ENCODE results near the gene ST3GAL5.

Gene ST3GAL5

DNA sequence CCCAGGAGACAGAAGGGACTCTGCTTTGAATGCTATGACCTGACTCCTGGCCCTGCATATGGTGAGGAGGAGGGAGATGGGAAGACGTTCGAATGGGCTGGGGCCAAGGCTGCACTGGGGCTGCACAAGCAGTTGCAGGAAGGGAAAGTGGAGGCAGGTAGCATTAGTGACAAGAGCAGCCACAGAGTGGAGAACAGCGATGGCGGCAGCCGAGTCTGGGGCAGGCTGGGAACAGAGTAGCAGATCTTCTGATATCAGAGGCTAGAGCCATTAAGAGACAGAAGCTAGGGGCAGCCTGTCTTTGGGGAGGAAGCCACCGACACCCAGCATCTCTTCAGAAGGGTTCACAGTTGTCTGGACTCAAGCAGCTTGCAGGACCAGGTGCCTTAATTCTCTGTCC, 50.1 kb downstream of the ST3GAL5 start:
- H2BK12ac ChIP-seq (ENCODE audit: low read length) = no peak overlapping the region
- no peak overlapping the region for H2AK5ac ChIP-seq (ENCODE audit: low read depth, low read length)
- no peak overlapping the region for H2BK15ac ChIP-seq (ENCODE audit: low read length)
- H3K23ac ChIP-seq (ENCODE audit: low read depth, low read length, poor library complexity) = no peak overlapping the region
- no peak overlapping the region for H2BK5ac ChIP-seq (ENCODE audit: low read length)
- peak overlapping the region in 1 of 2 donors; percentile 38 for H3K4me3 ChIP-seq (ENCODE audit: low read length in 2 of 2)
- H3K14ac ChIP-seq (ENCODE audit: low read length) = no peak overlapping the region
- H3K9ac ChIP-seq (ENCODE audit: low read depth, low read length, poor library complexity) = peak overlapping the region; percentile 50
- no peak overlapping the region for H3K4ac ChIP-seq (ENCODE audit: low read length)
- H2AFZ ChIP-seq (ENCODE audit: low read length) = no peak overlapping the region
- no peaks in the 10 kb centered on the region for H3K27me3 ChIP-seq (ENCODE audit: control insufficient read depth in 3 of 3, insufficient read depth in 3 of 3, low read depth in 1 of 3, low read length in 3 of 3)
- no peak overlapping the region for H4K91ac ChIP-seq (ENCODE audit: low read depth, low read length, poor library complexity)
- no peak overlapping the region for H3K4me2 ChIP-seq (ENCODE audit: insufficient read depth, low read length, poor library complexity, severe bottlenecking)
- H3K27ac ChIP-seq (replicated peaks; ENCODE audit: low read length) = no peak overlapping the region
- no peaks in the 10 kb centered on the region for H3K79me1 ChIP-seq (ENCODE audit: low read depth, low read length)
- peak overlapping the region; percentile 19 for H3K18ac ChIP-seq (ENCODE audit: low read length)
- peaks cover 2 to 3% of the 10 kb centered on the region in 2 donors for H3K9me3 ChIP-seq (replicated peaks in 1 of 2; ENCODE audit: control insufficient read depth in 2 of 2, insufficient read depth in 1 of 2, low read depth in 1 of 2, low read length in 2 of 2)
- no peaks in the 10 kb centered on the region for H3K36me3 ChIP-seq (replicated peaks in 1 of 2; ENCODE audit: control insufficient read depth in 2 of 2, insufficient read depth in 2 of 2, low read length in 2 of 2)
- no CpG with 5 or more reads among the region's 6 CpGs for WGBS, 2 donors (ENCODE audit: extremely low coverage in 2 of 2, insufficient read length in 2 of 2, insufficient replicate concordance in 1 of 2)
- H4K8ac ChIP-seq (ENCODE audit: low read depth, low read length) = no peak overlapping the region
- H2BK120ac ChIP-seq (ENCODE audit: low read depth, low read length) = no peak overlapping the region
- no peak for DNase-seq (ENCODE audit: low spot score)
- H3K4me1 ChIP-seq (ENCODE audit: control insufficient read depth in 2 of 2, insufficient read depth in 1 of 2, low read depth in 1 of 2, low read length in 2 of 2) = no peaks in the 10 kb centered on the region

DNA sequence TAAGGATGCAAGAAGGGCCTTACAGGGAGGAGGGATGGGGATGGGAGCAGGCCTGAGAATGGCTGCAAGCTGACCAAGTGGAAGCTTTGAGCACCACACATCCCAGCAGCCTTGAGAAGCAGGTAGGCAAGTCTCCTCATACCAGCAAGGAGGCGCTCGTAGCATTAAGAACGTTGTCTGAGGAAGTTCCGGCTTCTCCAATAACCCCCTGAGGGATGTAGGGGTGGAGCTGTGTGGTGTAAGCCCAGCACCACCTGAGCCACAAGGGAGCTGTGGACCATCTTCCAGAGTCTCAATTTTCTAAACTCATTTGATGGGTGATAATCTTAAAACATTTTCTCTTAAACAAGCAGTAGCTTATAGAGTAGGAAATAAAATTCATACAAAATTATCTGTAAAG, 50.6 kb downstream of the ST3GAL5 start:
- Histone ChIP-seq H3K27ac (replicated peaks; ENCODE audit: low read length) (no peak overlapping the region), H3K23ac (ENCODE audit: low read depth, low read length, poor library complexity) (no peak overlapping the region), H3K9ac (ENCODE audit: low read depth, low read length, poor library complexity) (no peak overlapping the region), H2AK5ac (ENCODE audit: low read depth, low read length) (no peak overlapping the region), H3K36me3 (replicated peaks in 1 of 2; ENCODE audit: control insufficient read depth in 2 of 2, insufficient read depth in 2 of 2, low read length in 2 of 2) (no peaks in the 10 kb centered on the region), H3K27me3 (ENCODE audit: control insufficient read depth in 3 of 3, insufficient read depth in 3 of 3, low read depth in 1 of 3, low read length in 3 of 3) (no peaks in the 10 kb centered on the region), H3K4ac (ENCODE audit: low read length) (no peak overlapping the region), H2BK5ac (ENCODE audit: low read length) (no peak overlapping the region), H2BK15ac (ENCODE audit: low read length) (no peak overlapping the region), H3K14ac (ENCODE audit: low read length) (no peak overlapping the region), H2BK12ac (ENCODE audit: low read length) (no peak overlapping the region), H3K4me2 (ENCODE audit: insufficient read depth, low read length, poor library complexity, severe bottlenecking) (no peak overlapping the region), H4K91ac (ENCODE audit: low read depth, low read length, poor library complexity) (no peak overlapping the region), H4K8ac (ENCODE audit: low read depth, low read length) (no peak overlapping the region), H2AFZ (ENCODE audit: low read length) (no peak overlapping the region), H3K79me1 (ENCODE audit: low read depth, low read length) (no peaks in the 10 kb centered on the region), H3K9me3 (replicated peaks in 1 of 2; ENCODE audit: control insufficient read depth in 2 of 2, insufficient read depth in 1 of 2, low read depth in 1 of 2, low read length in 2 of 2) (peaks cover 0 to 2% of the 10 kb centered on the region in 2 donors), H3K4me1 (ENCODE audit: control insufficient read depth in 2 of 2, insufficient read depth in 1 of 2, low read depth in 1 of 2, low read length in 2 of 2) (no peaks in the 10 kb centered on the region), H3K18ac (ENCODE audit: low read length) (no peak overlapping the region), H2BK120ac (ENCODE audit: low read depth, low read length) (no peak overlapping the region), H3K4me3 (ENCODE audit: low read length in 2 of 2) (no peak overlapping the region)
- no CpG with 5 or more reads among the region's 4 CpGs for WGBS, 2 donors (ENCODE audit: extremely low coverage in 2 of 2, insufficient read length in 2 of 2, insufficient replicate concordance in 1 of 2)
- DNase-seq (ENCODE audit: low spot score) = no peak

DNA sequence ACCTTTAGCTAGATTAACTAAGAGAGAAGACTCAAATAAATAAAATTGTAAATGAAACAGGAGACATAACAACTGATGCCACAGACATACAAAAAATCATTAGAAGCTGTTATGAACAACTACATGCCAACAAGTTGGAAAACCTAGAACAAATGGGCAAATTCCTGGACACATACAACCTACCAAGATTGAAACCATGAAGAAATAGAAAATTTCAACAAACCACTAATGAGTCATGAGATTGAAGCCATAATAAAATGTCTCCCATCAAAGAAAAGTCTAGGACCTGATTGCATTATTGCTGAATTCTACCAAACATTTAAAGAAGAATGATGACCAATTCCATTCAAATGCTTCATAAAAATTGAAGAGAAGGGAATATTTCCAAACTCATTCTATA, 54.3 kb downstream of the ST3GAL5 start:
- Histone ChIP-seq H3K27me3 (ENCODE audit: control insufficient read depth in 3 of 3, insufficient read depth in 3 of 3, low read depth in 1 of 3, low read length in 3 of 3) (no peaks in the 10 kb centered on the region), H3K4me1 (ENCODE audit: control insufficient read depth in 2 of 2, insufficient read depth in 1 of 2, low read depth in 1 of 2, low read length in 2 of 2) (no peaks in the 10 kb centered on the region), H3K4ac (ENCODE audit: low read length) (no peak overlapping the region), H3K23ac (ENCODE audit: low read depth, low read length, poor library complexity) (no peak overlapping the region), H3K36me3 (replicated peaks in 1 of 2; ENCODE audit: control insufficient read depth in 2 of 2, insufficient read depth in 2 of 2, low read length in 2 of 2) (no peaks in the 10 kb centered on the region), H2BK5ac (ENCODE audit: low read length) (no peak overlapping the region), H3K79me1 (ENCODE audit: low read depth, low read length) (no peaks in the 10 kb centered on the region), H3K27ac (replicated peaks; ENCODE audit: low read length) (no peak overlapping the region), H3K4me3 (ENCODE audit: low read length in 2 of 2) (no peak overlapping the region), H4K91ac (ENCODE audit: low read depth, low read length, poor library complexity) (no peak overlapping the region), H2AK5ac (ENCODE audit: low read depth, low read length) (no peak overlapping the region), H4K8ac (ENCODE audit: low read depth, low read length) (no peak overlapping the region), H2AFZ (ENCODE audit: low read length) (no peak overlapping the region), H3K9me3 (replicated peaks in 1 of 2; ENCODE audit: control insufficient read depth in 2 of 2, insufficient read depth in 1 of 2, low read depth in 1 of 2, low read length in 2 of 2) (peaks cover 0 to 2% of the 10 kb centered on the region in 2 donors), H3K4me2 (ENCODE audit: insufficient read depth, low read length, poor library complexity, severe bottlenecking) (no peak overlapping the region), H3K9ac (ENCODE audit: low read depth, low read length, poor library complexity) (no peak overlapping the region), H2BK120ac (ENCODE audit: low read depth, low read length) (no peak overlapping the region), H2BK12ac (ENCODE audit: low read length) (no peak overlapping the region), H3K14ac (ENCODE audit: low read length) (no peak overlapping the region), H3K18ac (ENCODE audit: low read length) (no peak overlapping the region), H2BK15ac (ENCODE audit: low read length) (no peak overlapping the region)
- no peak for DNase-seq (ENCODE audit: low spot score)

DNA sequence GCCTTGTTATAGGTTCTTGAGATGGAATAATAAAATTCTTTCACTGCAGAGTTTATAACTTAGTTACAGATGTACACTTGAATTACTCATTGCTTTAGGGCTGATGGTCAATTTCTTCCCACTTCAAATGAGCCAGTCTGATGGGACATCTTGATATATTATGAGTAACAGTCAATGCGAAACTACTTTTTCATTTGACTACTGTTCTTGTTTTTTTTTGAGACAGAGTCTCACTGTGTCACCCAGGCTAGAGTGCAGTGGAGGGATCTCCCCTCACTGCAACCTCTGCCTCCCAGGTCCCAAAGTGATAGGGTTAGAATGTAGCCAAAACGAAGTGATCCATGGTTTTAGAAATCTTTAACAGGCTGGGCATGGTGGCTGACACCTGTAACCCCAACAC, 57.1 kb downstream of the ST3GAL5 start:
- H2BK120ac ChIP-seq (ENCODE audit: low read depth, low read length) = no peak overlapping the region
- no peak overlapping the region for H2BK12ac ChIP-seq (ENCODE audit: low read length)
- H2AK5ac ChIP-seq (ENCODE audit: low read depth, low read length) = no peak overlapping the region
- no peak overlapping the region for H3K4ac ChIP-seq (ENCODE audit: low read length)
- H2BK15ac ChIP-seq (ENCODE audit: low read length) = no peak overlapping the region
- H3K9ac ChIP-seq (ENCODE audit: low read depth, low read length, poor library complexity) = no peak overlapping the region
- DNase-seq (ENCODE audit: low spot score) = no peak
- no peaks in the 10 kb centered on the region for H3K27me3 ChIP-seq (ENCODE audit: control insufficient read depth in 3 of 3, insufficient read depth in 3 of 3, low read depth in 1 of 3, low read length in 3 of 3)
- H3K23ac ChIP-seq (ENCODE audit: low read depth, low read length, poor library complexity) = no peak overlapping the region
- no peaks in the 10 kb centered on the region for H3K36me3 ChIP-seq (replicated peaks in 1 of 2; ENCODE audit: control insufficient read depth in 2 of 2, insufficient read depth in 2 of 2, low read length in 2 of 2)
- no peaks in the 10 kb centered on the region for H3K79me1 ChIP-seq (ENCODE audit: low read depth, low read length)
- no peak overlapping the region for H3K18ac ChIP-seq (ENCODE audit: low read length)
- H2BK5ac ChIP-seq (ENCODE audit: low read length) = no peak overlapping the region
- no peak overlapping the region for H4K8ac ChIP-seq (ENCODE audit: low read depth, low read length)
- H3K27ac ChIP-seq (replicated peaks; ENCODE audit: low read length) = no peak overlapping the region
- no peak overlapping the region for H2AFZ ChIP-seq (ENCODE audit: low read length)
- no peak overlapping the region for H3K4me2 ChIP-seq (ENCODE audit: insufficient read depth, low read length, poor library complexity, severe bottlenecking)
- WGBS, 2 donors (ENCODE audit: extremely low coverage in 2 of 2, insufficient read length in 2 of 2, insufficient replicate concordance in 1 of 2) = no CpG with 5 or more reads among the region's 2 CpGs
- peaks cover 0 to 6% of the 10 kb centered on the region in 2 donors for H3K4me1 ChIP-seq (ENCODE audit: control insufficient read depth in 2 of 2, insufficient read depth in 1 of 2, low read depth in 1 of 2, low read length in 2 of 2)
- no peak overlapping the region for H3K14ac ChIP-seq (ENCODE audit: low read length)
- no peak overlapping the region for H4K91ac ChIP-seq (ENCODE audit: low read depth, low read length, poor library complexity)
- H3K4me3 ChIP-seq (ENCODE audit: low read length in 2 of 2) = no peak overlapping the region
- no peaks in the 10 kb centered on the region for H3K9me3 ChIP-seq (replicated peaks in 1 of 2; ENCODE audit: control insufficient read depth in 2 of 2, insufficient read depth in 1 of 2, low read depth in 1 of 2, low read length in 2 of 2)

Measured in neuronal stem cell (in vitro differentiated cells).